OCI-LY7 (cell line): Measurements from ENCODE around the gene NEB.

Source experiments
- CTCF ChIP-seq: fragments of 200-600 bp; sonication (generic); conservative IDR thresholded peaks from 2 replicates; pipeline ENCODE4 v1.5.1; 2014; ENCODE audit warnings: mild to moderate bottlenecking, antibody characterized with exemption, low read length, moderate library complexity, mixed read lengths
- EZH2phosphoT487 ChIP-seq: fragments of 200-600 bp; sonication (generic); IDR thresholded peaks from 2 replicates; pipeline ENCODE4 v1.6.1; 2018; ENCODE audit warnings: low read depth, borderline replicate concordance, mild to moderate bottlenecking, mixed run types, antibody characterized with exemption, low read length, moderate library complexity, mixed read lengths

DNA sequence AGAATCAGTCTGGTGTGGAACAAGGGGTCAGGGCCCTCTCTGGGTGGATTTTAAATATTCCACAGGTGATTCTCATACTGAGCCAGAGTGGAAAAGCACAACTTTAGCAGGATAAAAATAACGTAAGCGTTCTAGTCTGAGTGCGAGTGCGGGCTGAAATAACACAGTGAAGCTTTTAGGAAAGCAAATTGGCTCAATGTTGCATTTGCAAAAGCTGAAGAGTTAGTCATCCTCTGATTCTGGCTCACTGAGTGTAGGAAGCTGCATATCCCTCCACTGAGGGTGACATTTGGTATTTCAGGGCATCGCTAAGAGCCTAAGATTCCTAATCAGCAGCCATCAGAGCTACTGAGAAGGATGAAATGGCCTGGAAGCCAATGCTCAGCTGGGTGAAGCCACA, 189.8 kb downstream of the NEB start:
- TF ChIP-seq CTCF: no peak
- TF ChIP-seq EZH2phosphoT487: no peak
